RWPE2 (cell line): Measurements from ENCODE around the gene ARFGEF3.

Experiments
- ATAC-seq: fragments of 200-7000 bp; cut with Tn5 transposase; 3 replicates; pipeline ENCODE4 v1.9.1; 2021; ENCODE audit warnings: low read depth
- DNase-seq: peaks from one replicate; pipeline ENCODE4 v3.0.0-alpha.2; 2020; ENCODE audit warnings: low spot score
- H3K27ac ChIP-seq: fragments of 450-650 bp; 2 replicates; pipeline ENCODE4 v1.5.1; 2017; ENCODE audit warnings: mild to moderate bottlenecking; ENCODE audit not compliant: poor library complexity, severe bottlenecking
- H3K27me3 ChIP-seq: fragments of 250-450 bp; sonication (Bioruptor Pico); 2 replicates; pipeline ENCODE4 v1.5.1; 2021; ENCODE audit warnings: mild to moderate bottlenecking, moderate library complexity; ENCODE audit not compliant: insufficient read depth, poor library complexity, severe bottlenecking
- H3K36me3 ChIP-seq: fragments of 250-450 bp; sonication (Bioruptor Pico); 2 replicates; pipeline ENCODE4 v1.5.1; 2020; ENCODE audit warnings: low read depth, mild to moderate bottlenecking, moderate library complexity
- H3K4me1 ChIP-seq: fragments of 250-450 bp; sonication (Bioruptor Pico); 2 replicates; pipeline ENCODE4 v1.5.1; 2021; ENCODE audit warnings: mild to moderate bottlenecking, moderate library complexity; ENCODE audit not compliant: insufficient read depth, poor library complexity, severe bottlenecking
- H3K4me3 ChIP-seq: fragments of 250-450 bp; sonication (Bioruptor Pico); 2 replicates; pipeline ENCODE4 v1.5.1; 2021; ENCODE audit warnings: mild to moderate bottlenecking, moderate library complexity; ENCODE audit not compliant: severe bottlenecking
- H3K9me3 ChIP-seq: fragments of 250-450 bp; sonication (Bioruptor Pico); 2 replicates; pipeline ENCODE4 v1.5.1; 2021; ENCODE audit warnings: mild to moderate bottlenecking, moderate library complexity; ENCODE audit not compliant: severe bottlenecking
- CTCF ChIP-seq: fragments of 450-650 bp; IDR thresholded peaks from one replicate; pipeline ENCODE4 v1.5.1; 2017; ENCODE audit warnings: mild to moderate bottlenecking, moderate library complexity; ENCODE audit not compliant: poor library complexity, severe bottlenecking

ARFGEF3 gene

GRCh38 chr6:138219398-138219797 is 57.7 kb downstream of the ARFGEF3 start:
- no peaks in the 10 kb centered on the region for H3K9me3 ChIP-seq
- H3K27me3 ChIP-seq = no peaks in the 10 kb centered on the region
- TF ChIP-seq CTCF = no peak
- no peak overlapping the region for H3K4me3 ChIP-seq
- ATAC-seq (no peak), DNase-seq (no peak)
- H3K27ac ChIP-seq = no peak overlapping the region
- H3K4me1 ChIP-seq = no peaks in the 10 kb centered on the region
- no peaks in the 10 kb centered on the region for H3K36me3 ChIP-seq

- no peak overlapping the region for H3K27ac ChIP-seq
- TF ChIP-seq CTCF = no peak
- H3K36me3 ChIP-seq = no peaks in the 10 kb centered on the region
- no peaks in the 10 kb centered on the region for H3K4me1 ChIP-seq
- ATAC-seq = no peak
- no peaks in the 10 kb centered on the region for H3K9me3 ChIP-seq
- H3K4me3 ChIP-seq = no peak overlapping the region
- no peak for DNase-seq
- H3K27me3 ChIP-seq = no peaks in the 10 kb centered on the region
Measured at GRCh38 chr6:138219901-138220300, 58.2 kb downstream of the ARFGEF3 start.

GRCh38 chr6:138222901-138223546 is 61.3 kb downstream of the ARFGEF3 start:
- Histone ChIP-seq H3K4me3 (no peak overlapping the region), H3K36me3 (no peaks in the 10 kb centered on the region), H3K27ac (no peak overlapping the region), H3K27me3 (no peaks in the 10 kb centered on the region), H3K4me1 (no peaks in the 10 kb centered on the region), H3K9me3 (no peaks in the 10 kb centered on the region)
- no peak for ATAC-seq
- no peak for DNase-seq
- no peak for TF ChIP-seq CTCF

- TF ChIP-seq CTCF = no peak
- no peak overlapping the region for H3K27ac ChIP-seq
- no peak for DNase-seq
- H3K4me3 ChIP-seq = no peak overlapping the region
- no peaks in the 10 kb centered on the region for H3K27me3 ChIP-seq
- H3K36me3 ChIP-seq = no peaks in the 10 kb centered on the region
- H3K9me3 ChIP-seq = no peaks in the 10 kb centered on the region
- ATAC-seq = no peak
- peaks cover 3% of the 10 kb centered on the region for H3K4me1 ChIP-seq
Measured at GRCh38 chr6:138225953-138226352, 64.2 kb downstream of the ARFGEF3 start.

GRCh38 chr6:138226700-138227315 is 65.1 kb downstream of the ARFGEF3 start:
- H3K4me3 ChIP-seq = no peak overlapping the region
- no peaks in the 10 kb centered on the region for H3K9me3 ChIP-seq
- no peaks in the 10 kb centered on the region for H3K27me3 ChIP-seq
- H3K36me3 ChIP-seq = no peaks in the 10 kb centered on the region
- H3K27ac ChIP-seq = no peak overlapping the region
- no peak for ATAC-seq
- no peak for DNase-seq
- peaks cover 11% of the 10 kb centered on the region for H3K4me1 ChIP-seq
- no peak for TF ChIP-seq CTCF
